Embryonic facial prominence (tissue), 1 donor: ENCODE measurements around the gene SVOPL.
"Not testable (repeated sequence)": the region's sequence is repeated elsewhere in the genome, so short reads cannot be mapped to it uniquely, and the experiment has no call there.

ENCODE experiments used
- DNase-seq: peaks from one replicate; pipeline ENCODE4 v3.0.0-alpha.2; 2016; ENCODE audit errors: extremely low spot score

SVOPL gene, protein sequence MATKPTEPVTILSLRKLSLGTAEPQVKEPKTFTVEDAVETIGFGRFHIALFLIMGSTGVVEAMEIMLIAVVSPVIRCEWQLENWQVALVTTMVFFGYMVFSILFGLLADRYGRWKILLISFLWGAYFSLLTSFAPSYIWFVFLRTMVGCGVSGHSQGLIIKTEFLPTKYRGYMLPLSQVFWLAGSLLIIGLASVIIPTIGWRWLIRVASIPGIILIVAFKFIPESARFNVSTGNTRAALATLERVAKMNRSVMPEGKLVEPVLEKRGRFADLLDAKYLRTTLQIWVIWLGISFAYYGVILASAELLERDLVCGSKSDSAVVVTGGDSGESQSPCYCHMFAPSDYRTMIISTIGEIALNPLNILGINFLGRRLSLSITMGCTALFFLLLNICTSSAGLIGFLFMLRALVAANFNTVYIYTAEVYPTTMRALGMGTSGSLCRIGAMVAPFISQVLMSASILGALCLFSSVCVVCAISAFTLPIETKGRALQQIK

DNA sequence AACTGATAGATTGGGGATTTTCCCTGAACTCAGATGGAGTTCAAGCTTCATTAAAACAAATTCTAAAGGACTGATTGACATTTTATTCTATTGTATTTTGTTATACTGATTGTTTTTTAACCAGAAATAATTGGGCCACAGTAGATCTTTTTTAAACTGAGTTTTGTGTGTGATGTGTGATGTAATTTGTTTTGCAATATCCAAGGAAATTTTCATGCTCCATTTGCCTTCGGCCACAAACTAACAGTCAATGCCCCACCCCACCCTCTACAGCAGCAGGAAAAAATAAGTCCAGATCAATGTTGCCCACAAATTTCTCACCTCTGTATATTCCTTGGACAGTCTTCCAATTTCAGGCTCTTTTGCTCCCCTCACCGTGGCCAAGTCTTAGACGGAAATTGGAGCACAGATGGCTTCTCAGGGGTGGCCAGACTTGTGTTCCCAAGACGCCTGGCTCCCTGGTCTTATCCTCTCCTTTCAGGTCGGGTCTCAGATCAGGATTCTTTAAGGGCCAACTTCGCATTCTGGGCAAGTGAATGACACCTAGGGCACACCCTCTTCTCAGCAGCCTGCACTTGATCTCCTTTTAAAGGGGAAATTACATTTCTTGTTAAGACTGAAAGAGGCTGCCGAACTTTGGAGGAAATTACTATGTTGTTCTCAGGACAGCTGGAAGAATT, at the start of gene SVOPL:
SVOPL (minus strand) TSS at position 506 of the 680 bp plus-strand sequence. CDS start 22,317 bp downstream, outside the sequence.
- no peak for DNase-seq

DNA sequence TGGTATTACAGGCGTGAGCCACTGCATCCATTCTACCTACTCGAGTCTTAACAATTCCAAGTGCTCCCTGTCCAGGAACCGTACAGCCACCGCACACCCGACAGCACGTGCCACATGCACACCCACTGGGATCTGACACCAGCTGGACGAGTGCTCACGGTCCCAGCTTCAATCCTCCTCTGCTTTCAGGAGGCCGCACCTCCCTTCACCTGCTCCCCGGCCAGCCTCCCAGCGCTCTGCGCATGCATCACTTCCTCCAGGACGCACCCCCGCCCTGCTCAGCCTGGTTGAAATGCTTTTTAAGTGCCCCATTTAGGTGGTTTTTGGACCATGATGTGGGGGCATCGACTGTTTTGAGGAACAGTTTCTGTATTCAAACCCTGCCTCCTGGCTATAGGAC, 49.3 kb upstream of the SVOPL start:
- DNase-seq = no peak

DNA sequence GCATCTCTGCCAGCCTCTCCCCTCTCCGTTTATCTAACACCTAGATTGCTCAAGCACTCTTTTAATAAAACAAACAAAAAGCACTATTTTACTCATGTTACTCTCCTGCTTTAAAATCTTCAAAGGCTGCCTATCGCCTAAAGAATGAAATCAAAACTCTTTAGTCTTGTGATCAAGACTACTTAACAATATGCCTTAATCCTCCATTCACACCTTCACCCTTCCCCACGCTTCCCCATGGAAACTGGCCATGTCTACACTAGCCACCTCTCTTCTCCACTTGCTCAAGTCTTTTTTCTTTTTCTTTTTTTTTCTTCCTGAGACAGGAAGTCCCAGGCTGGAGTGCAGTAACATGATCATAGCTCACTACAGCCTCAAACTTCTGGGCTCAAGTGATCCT, 48.8 kb upstream of the SVOPL start:
- DNase-seq = no peak

DNA sequence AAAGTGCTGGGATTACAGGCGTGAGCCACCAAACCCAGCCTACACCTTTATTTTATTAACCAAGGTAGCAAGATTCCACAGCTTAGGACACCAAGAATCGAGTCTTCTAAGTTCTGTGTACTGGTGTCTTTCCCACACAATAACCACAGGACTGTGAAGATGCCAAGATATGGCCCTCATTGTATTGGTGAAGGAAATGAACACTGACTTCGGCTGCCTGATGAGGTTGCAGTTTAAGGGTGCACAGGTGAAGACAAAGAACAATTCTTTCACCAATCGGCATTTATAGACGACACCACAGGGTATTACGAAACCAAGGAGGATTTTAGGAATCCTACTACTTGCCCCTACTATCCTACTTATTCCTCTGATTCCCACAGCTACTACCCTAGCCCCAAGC, 47.5 kb upstream of the SVOPL start:
- DNase-seq = no peak

DNA sequence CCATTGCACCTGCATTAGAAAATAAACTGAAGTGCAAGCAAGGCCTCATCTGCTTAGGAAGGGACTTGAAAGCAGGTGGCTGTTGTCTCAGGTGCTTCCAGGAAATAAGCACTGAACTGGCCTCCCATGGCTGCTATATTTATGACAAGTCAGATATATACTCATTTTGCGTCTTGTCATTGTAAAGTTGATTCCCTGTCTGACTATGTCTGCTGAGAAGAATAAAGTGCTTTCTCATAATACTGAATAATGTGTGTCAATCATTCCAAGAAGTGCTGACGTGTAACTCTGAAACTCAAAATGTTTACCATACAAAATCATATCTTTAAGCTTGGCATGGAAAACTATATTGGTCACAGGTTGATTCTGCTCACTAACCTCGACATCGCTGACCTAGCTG, 44.9 kb upstream of the SVOPL start:
- DNase-seq = no peak

DNA sequence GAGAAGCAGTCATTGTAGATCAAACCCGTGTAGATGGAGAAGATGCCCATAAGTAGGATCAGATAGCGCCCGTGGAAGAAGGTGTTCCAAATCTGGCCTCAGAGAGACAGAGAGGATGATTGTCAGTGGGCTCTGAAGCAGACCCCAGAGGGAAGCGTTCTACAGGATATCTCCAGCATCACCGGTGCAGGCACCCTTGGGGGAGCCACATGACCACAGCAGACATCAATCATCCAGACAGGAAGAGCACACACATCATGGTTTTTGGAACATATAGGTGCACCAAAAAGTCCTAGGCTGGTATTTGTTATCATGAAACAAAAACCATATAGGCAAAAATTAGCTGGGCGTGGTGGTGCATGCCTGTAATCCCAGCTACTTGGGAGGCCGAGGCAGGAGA, 44.0 kb upstream of the SVOPL start:
- DNase-seq = no peak

DNA sequence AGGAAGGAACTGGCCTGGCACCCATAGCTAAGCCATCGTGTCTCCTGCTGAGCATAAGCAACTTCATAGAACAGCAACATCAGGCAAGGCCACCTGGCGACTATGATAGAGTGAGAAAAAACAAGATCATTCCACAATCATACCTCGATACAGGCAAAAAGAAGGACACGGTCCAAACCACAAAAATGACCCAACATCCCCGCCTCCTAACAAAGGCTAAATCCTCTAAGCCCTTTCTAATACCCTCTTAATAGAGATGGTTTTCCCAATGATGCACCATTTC, 40.2 kb upstream of the SVOPL start:
- no peak for DNase-seq

DNA sequence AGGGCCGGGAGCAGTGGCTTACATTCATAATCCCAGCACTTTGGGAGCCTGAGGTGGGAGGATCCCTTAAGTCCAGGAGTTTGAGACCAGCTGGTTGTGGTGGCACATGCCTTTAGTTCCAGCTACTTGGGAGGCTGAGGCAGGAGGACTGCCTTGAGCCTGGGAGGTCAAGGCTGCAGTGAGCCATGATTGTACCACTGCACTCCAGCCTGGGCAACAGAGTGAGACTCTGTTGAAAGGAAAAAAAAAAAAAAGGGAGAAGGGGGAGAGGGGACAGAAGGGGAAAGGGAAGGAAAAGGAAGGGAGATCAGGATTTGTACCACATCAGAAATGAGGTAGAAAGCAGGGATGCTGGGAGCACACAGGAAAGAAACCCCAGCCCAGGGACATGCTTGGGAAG, 38.7 kb upstream of the SVOPL start:
- no peak for DNase-seq

DNA sequence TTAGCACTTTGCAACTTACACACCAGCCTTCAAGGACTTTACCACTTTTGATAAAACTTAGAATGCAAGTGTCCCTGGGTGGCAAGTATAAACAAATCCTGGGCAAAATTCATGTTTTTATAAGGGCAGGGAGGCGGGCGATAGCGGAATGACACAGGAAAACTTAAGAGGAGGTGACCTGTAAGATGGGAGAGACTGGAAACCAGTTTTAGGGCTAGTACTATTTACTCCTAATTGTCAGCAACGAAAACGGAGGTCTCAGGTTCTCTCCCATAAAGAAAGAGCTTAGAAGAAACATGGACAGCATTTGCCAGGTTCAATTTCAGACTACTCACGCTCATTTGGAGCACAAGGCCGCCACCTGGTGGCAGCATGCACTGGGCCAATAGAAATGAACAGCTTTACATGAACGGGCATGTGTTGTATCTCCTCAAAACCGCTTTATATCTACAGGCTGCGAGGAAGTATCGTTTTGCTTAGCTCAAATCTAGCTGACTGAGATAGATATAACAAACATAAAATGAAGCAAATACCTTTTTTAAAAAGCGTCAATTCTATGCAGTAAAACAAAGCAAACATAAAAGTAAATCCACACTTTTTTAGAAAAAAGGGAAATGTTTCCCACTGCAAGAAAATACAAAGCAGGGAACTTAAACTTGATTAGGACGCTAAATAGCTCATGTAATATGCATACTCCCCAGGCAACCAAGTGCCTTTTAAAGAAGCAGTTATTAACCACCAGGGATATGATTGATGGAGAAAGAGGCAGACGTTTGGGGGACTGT, 37.6 kb upstream of the SVOPL start:
- DNase-seq = peak; percentile 77

DNA sequence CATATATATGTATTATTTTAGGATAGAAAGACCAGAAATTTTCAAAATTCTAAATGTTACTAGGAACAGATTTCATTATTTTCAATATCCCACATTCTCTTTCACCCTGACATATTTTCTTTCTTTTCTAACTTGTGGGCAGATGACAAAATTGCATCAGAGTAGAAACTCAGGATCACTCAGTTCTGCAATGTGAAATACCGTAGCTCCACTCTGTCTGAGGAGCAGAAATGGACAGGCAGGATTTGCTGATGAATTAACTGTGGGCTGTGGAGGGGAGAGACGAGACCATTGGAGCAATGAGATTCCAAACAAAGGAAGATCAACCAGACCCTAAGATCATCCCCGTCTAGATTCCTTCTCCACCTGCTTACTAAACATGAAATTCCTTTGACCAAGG, 37.0 kb upstream of the SVOPL start:
- DNase-seq = no peak

DNA sequence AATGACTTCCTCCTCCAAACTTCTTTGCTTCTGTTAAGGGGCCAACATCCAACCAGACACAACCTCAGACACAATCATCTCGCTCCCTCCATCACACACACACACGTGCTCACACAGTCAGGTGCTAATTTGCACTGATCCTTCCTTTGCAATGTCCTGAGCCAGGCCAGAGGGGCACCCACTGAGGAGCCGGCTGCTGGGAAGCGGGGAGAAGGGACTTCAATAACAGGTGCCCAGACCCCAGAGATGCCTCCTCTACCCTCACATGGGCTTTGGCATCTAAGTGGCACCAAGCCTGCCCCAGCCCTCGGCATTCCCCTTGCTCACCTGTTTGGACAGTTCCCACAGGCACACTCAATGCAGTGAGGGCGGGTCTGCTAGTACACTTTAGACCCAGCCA, 34.2 kb upstream of the SVOPL start:
- no peak for DNase-seq

DNA sequence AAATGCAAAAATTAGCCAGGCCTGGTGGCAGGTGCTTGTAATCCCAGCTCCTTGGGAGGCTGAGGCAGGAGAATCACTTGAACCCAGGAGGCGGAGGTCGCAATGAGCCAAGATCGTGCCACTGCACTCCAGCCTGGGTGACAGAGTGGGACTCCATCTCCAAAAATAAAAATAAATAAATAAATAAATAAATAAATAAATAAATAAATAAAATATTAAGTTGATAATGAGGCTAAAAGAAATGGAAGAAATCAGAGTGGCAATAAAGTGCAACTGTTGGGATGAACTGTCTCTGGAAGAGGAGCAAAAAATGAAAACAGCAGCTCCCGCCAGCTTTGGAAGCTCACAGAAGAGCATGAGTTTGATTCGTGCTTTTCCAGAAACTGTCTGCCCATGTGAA, 30.6 kb upstream of the SVOPL start:
- DNase-seq = not testable (repeated sequence)

DNA sequence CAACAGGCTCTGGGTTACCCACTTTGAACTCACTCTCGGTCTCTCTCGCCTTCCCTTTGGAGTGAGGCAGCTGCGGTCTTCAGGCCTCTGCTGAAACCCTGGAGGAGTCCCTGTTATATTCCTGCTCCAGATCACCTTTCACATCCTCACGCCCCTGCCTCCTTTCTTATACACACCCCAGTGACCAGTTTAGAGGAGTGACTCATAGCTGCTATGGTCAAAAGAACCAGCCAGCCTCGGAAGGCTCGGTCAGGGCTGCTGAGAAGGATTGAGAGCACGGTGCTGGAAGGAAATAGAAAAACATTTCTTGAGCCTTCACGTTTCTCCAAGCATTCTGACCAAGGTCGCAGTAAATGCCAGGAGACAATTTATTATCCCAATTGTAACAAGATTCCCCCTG, 28.3 kb upstream of the SVOPL start:
- DNase-seq = no peak

DNA sequence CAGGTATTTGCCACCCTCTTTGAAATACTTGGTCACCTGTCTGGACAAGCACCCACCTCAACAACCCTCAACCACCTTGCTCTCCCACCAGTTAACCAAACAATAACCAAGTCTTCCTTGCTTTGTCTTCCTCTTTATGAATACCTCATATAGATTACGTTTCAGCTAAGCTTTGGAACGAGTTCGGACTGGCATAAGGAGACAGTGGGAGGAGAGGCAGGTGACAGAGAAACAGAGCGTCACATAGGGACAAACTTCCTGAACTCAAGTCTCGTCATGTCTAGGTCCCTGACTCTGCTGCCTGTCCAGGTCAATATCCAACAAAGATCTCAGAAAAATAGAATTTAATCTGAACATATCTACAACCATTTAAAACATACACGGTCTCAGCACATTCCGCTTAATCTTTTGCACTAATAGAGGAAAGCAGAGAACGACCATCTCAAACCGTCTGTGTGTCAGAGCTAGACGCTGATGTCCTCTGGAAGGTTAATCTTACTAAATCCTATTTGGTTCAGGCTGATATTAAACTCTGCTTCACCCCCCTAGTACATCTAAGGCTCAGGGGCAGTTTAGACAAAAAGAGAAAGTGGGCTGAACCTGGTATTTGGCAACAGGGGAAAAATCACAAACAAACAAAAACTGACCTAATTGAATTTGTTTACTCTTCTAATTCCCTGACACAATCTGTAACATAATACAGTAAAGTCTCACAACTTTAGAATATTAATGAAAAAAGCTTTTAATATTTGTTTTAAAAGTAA, 26.4 kb upstream of the SVOPL start:
- DNase-seq = no peak

DNA sequence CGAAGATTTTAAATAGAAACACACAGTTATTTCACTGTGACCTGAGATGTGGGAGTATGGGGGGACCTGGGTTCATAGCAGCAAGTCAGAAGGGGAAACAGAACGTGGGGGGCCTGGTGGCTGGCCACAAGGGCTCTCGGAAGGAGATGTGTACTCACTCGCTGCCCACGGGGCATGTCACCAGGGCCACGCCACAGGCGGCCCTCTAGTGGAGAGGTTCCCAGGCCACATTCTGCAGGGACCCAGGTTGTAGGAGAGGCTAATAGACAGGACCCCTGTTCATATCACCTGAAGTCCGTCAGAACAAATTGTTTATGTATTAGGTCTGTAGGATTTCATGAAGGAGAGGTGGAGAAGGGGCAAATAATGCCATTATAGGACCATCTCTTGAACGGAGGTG, 25.1 kb upstream of the SVOPL start:
- no peak for DNase-seq

DNA sequence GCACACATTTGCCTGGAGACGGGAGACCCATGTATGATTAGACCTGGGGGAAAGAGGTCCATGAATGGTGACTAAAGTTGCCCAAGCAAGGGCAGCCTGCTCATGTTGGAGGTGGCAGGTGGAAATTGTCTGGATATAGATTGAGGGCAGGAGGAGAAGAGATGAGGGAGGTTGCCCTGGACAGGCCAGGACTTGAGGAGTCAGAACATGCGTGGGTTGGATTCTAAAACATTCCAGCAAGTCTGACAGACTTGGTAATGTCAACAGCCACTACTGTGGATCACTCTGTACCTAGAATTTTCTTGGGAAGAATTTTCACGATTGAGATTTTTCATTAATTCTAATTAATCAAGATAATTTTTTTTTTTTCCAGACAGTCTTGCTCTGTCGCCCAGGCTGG, 19.1 kb upstream of the SVOPL start:
- DNase-seq = no peak

DNA sequence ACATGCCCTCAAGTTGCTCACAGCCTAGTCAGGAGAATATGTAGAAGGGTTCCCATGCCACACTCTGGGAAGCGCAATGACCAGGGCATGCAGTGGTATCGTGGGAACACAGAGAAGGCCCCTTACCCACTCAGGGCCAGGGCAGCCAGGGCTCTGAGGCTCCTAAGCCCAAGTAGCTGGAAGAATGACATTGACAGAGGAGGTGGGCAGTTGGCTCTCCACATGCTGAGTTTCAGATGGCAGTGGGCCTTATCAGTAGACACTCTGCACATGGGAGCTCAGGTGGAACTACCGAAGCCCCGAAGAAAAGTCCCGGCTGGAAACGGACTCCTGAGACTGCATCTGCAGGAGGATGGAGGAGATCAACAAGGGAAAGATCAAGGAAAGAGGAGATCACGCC, 15.7 kb upstream of the SVOPL start:
- DNase-seq = no peak

DNA sequence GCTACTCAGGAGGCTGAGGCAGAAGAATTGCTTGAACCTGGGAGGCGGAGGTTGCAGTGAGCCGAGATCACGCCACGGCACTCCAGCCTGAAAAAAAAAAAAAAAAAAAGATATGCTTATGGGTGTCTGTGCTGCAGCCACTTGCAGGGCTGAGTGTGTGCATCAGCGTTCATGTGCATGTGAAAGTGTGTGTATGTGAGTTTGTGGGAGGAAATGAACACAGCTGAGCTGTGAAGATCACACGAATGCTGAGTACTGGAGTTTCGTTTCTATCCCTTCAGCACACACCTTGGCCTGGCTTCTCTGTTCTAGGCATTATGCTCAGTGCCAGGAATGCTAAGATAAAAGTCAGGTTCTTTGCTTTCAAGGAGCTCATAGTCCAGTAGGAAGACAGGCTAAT, 12.0 kb upstream of the SVOPL start:
- no peak for DNase-seq

DNA sequence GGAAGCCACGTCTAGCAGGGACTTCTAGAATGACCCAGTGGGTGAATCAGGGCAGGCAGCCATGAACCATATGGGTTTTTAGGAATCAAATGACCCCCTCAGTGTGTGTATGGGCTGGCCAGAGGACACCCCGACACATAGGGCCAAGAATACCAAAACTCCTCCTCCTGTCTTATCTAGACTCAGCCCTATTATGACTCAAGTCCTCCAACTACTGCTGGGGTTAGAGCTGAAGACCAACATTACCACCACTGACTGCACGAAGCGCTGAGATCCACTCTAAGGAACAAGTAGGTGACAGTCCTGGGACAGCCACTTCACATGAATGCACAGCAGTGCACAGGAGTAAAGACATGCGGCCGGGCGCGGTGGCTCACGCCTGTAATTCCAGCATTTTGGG, 11.5 kb upstream of the SVOPL start:
- no peak for DNase-seq

DNA sequence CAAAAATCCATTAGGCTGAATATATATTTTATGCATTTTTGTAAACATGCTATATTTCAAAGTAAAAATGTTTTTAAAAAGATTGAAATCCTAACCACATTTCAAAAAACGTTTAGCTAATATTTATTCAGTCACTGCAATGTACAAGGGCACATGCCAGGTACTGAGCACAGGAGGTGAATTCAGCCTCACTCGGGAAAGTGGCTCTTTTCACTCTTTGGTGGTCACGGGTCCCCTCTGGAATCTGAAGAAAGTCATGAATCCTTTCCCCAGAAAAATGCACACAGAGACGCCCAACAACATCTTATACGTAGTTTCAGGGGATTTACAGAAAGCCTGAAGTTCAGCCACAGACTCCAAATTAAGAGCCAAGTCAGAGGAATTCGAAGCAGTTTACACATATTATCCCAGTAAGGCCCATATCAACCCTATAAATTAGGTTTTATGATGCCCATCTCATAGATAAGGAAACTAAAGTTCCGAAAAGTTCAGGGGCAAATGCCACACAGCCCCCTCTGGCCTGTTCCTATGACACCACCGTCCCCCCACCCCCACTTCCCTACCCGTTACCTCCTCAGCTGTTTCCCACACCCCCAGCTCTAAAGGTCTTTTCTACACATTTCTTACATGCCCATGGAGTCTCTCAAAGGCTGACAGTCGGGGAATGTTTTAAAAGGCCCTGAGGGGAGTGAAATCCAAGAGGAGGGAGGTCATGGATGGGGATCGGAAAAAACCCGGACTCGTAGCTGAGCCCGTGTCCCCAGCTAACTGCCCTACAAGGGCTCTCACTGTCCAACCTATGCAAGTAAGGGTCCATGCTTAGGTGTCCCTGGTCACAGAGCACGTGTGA, 9.6 kb upstream of the SVOPL start:
- DNase-seq = no peak

DNA sequence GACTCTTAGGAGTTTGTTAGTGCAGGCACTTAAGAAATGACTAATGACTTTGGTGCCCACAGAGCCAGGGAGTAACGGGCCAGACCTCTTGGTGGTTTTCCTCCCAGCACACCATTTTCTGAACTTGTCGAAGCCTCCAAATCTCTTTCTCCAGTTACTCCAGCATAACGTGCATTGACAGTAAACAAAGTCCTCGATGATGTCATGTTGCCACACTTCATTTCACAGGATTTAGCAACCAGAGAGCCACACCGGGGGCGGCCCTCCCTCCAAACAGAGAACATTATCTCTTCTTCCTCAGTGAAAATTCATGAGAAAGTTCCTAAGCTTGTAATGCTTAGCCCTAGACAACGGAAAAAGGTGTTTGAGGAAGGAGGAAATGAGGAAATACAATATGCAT, 4.0 kb upstream of the SVOPL start:
- no peak for DNase-seq
